ENCODE data around the gene IL20.
"Not testable (repeated sequence)": the region's sequence is repeated elsewhere in the genome, so short reads cannot be mapped to it uniquely, and the experiment has no call there.

The IL20 gene

DNA sequence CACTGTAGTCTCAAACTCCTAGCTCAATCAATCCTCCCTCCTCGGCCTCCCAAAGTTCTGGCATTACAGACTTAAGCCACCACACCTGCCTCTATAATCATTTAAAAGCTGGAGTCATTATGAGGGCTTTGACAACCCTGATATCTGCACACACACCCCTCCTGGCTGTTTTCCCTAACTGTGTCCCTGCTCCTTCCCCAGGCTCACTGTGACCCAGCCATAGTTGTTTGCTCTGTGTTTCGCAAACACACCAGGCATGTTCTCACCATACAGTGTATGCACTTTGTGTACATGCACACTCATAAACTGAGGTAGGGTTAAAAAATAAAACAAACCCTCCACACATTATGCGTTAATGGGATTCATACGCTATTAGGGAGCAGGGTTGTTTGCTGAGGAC is 21.8 kb upstream of the IL20 start:
- DNase-seq: no peak

DNA sequence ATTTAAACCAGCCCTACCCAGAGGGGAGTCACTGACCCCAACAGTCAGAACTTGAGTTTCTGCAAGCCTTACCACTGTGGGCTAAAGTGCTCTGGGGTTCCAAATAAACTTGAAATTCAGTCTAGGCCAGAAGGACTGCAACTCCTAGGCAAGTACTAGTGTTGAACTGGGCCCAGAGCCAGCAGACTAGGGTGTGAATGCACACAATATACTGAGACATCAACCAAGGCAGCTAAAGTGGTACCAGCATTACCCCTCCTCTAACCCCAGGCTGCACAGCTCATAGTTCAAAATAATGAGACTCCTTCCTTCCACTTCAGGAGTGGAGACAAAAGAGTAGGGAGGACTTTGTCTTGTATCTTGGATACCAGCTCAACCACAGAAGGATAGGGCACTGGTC is 18.9 kb upstream of the IL20 start:
- DNase-seq: no peak

DNA sequence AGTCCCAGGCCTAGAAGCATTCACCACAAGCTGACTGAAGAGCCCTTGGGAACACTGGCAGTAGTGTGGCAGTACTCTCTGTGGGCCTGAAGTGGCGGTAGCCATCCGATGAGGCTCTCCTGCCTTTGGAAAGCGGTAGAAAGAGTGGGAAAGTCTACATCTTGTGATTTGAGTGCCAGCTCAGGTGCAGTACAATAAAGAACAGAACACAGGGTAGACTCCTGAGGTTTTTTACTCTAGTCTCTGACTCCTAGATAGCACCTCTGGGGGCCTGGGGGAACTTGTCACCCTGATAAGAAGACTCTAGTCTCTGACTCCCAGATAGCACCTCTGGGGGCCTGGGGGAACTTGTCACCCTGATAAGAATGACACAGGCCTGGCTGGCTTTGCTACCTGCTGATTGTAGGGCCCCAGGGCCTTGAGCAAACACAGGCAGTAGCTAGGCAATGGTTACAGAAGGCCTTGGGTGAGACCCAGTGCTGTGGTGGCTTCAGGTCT is 18.0 kb upstream of the IL20 start:
- no peak for DNase-seq

DNA sequence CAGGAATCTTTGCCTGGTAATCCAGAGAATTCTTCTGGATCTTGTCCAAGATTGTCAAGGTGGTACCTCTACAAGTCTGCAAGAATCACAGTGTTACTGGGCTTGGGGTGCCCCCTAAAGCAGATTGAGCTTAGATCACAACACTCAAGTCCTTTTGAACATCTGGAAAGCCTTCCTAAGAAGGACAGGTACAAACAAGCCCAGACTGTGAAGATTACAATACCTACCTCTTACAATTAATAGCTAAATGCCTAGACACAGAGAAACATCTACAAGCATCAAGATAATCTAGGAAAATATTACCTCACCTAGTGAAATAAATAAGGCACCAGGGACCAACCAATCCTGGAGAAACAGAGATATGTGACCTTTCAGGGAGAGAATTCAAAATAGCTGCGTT is 17.5 kb upstream of the IL20 start:
- DNase-seq: no peak

DNA sequence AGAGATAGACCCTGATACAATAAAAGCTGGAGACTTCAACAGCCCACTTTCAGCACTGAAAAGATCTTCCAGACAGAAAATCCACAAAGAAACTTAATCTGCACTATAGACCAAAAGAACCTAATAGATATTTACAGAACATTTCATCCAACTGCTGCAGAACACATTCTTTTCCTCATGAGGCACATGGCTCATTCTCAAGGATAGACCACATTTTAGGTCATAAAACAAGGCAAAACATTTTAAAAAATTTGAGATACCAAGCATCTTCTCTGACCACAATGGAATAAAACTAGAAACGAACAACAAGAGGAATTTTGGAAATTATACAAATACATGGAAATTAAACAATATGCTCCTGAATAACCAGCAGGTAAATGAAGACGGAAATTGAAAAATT is 15.0 kb upstream of the IL20 start:
- DNase-seq: no peak

DNA sequence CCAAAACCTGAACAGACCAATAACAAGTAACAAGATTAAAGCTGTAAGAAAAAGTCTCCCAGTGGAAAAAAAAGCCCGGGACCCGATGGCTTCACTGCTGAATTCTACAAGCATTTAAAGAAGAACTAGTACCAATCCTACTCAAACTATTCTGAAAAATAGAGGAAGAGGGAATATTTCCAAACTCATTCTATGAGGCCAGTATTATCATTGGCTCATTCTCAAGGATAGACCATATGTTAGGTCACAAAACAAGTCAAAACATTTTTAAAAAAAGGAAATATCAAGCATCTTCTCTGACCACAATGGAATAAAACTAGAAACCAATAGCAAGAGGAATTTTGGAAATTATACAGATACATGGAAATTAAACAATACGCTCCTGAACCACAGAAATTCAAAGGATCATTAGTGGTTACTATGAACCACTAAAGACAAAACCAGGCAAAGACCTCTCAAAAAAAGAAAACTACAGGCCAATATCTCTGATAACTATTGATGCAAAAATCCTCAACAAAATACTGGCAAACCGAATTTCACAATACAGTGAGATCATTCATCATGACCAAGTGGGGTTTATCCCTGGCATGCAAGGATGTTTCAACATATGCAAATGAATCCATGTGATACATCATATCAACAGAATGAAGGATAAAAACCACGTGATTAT is 13.9 kb upstream of the IL20 start:
- peak; percentile 84 for DNase-seq

DNA sequence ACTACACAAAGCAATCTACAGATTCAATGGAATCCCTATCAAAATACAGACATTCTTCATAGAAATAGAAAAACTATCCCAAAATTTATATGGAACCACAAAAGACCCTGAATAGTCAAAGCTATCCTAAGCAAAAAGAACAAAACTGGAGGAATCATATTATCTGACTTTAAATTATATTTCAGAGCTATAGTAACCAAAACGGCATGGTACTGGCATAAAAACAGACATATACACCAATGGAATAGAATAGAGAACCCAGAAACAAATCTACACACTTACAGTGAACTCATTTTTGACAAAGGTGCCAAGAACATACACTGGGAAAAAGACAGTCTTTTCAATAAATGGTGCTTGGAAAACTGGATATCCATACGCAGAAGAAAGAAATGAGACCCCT is 12.8 kb upstream of the IL20 start:
- not testable (repeated sequence) for DNase-seq

DNA sequence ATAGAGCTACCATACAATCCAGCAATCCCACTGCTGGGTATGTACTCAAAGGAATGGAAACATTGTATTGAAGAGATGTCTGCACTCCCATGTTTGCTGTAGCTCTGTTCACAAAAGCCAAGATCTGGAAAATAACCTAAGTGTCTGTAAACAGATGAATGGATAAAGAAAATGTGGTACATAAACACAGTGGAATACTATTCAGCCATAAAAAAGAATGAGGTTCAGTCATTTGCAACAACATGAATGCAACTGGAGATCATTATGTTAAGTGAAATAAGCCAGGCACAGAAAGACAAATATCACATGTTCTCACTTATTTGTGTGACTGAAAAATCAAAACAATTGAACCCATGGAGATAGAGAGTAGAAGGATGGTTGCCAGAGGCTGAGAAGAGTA is 11.7 kb upstream of the IL20 start:
- DNase-seq: not testable (repeated sequence)

DNA sequence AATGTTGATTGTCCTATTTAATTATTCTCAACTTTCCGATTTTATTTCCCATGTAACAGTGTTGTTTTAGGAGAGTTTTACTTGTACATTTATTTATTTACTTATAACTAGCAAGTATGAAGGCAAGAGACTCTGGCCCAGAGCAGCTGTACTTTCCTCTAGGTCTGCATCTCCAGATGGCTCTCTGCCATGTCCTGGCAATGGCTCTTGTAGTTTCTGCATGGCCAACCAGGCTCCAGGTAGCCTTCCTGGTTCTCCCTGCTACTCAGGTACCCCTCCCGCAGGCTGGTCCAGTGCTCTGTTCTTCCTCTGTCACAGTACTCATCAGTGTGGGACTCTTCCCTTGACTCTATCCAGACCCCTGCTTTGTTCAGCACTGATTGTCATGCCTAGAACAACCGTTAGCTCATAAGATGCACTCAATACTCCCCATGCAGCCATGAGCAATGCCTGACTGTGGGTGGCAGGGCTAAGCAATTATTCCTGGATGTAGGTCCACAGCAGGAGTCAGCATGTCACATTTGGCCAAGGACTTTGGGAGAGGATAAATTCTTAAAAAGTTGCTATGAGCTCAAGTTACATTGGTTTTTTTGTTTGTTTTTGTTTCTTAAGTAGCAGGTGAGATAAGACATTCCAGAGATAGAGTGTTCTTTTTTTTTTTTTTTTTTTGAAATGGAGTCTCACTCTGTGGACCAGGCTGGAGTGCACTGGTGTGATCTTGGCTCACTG is 10.9 kb upstream of the IL20 start:
- peak; percentile 19 for DNase-seq

DNA sequence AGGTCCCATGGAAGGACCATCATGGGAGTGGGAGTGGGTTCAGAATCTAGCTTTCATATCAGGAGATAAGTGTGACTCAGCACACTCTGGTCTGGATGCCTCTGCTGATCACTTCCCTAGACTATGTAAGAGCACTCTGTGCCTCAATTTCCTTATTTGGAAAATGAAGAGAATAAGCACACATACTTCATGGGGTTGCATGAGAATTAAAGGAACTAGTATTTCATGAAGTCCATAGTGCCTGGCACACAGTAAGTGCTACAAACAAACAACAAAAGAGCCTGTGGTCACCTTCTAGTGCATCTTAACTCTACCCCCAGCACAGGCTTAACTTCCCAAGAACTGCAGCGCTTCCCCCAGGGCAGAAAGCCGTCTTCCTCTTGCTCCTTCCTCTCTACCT is 9.6 kb upstream of the IL20 start:
- DNase-seq: no peak

DNA sequence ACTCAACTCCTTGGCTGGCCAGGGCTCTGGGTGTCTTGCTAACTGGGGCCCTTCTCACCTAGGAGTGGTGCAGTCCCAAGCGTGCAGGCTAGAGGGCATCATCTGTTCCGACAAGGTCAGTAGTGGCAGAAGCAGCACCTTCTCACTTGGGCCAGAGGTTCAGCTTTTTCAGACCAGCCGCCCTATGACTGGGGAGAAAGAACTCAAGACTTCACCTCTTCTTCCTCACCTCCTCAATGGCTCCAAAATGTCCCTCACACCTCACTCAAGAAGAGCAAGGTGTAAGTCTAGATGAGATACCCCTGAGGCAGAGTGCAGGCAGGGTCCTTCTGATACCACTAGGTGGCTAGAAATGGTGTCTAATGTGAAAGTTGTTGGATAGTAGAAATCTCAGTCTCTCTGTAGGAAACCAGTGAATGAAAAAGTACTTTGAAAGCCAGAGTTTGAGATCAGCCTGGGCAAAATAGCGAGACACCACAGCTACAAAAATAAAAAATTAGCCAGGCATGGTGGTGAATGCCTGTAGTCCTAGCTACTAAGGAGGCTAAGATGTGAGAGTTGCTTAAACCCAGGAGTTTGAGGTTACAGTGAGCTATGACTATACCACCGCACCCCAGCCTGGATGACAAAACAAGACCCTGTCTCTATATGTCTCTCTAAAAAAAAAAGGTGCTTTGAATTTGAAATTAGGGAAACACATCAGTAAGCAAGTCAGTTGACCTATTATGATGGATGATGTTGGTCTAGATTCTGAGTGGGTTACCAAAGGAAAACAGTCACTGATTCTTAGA is 8.6 kb upstream of the IL20 start:
- no peak for DNase-seq

DNA sequence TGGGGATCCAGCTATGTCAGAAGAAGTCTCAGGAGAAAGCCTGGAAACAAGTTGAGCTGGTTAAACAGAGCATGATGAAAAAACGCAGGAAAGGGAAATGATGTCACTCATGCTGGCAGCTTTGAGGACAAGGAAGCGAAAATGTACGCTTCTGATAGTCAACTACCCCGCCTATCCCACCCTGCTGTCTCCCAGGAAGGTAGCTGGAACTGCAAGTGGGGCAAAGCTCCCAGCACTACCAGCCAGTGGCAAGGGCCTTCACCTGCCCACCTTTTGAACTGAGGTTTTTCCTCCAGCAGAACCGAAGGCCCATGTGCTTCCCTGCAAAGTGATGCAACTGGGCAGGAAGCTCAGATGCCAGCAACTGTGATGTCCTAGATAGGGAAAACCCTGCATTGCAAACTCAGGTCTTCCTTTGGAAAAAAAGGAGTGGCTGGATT is 6.3 kb upstream of the IL20 start:
- no peak for DNase-seq

DNA sequence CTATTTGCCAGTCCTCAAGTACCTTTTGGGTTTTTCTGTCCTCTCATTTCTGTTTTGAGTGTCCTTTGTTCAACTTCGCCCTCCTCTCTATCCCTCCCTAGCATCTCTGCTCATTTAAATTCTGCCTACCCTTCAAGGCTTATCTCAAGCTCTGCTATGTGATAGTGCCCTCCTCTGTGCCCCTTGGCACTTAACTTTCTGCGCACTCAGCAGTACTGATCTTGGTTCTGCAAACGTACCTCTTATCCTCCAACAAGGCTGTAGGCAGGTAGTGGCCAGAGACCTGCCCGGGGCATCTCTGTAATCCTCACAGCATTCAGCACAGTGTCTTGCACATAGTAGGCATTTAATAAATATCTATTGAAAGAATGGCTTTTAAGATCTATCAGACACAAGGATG is 5.3 kb upstream of the IL20 start:
- no peak for DNase-seq

DNA sequence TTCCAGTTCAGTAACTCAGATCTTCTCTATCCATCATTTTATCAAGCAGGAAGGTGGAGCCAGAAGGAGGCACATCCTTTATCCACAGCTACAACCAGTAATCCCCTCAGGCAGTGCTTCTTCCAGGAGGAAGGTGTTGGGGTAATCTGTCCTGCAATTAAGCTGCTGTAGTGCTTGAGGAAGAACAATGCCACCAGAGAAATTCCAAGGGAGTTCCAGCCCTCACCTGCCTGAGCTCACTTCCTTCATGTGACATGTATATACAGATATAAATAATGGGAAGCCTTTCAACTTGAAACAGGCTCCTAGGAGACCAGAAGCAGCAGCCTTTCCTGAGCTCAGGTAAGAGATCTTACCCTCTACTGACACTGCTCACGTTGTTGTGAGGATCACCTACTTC is 2.2 kb upstream of the IL20 start:
- no peak for DNase-seq

DNA sequence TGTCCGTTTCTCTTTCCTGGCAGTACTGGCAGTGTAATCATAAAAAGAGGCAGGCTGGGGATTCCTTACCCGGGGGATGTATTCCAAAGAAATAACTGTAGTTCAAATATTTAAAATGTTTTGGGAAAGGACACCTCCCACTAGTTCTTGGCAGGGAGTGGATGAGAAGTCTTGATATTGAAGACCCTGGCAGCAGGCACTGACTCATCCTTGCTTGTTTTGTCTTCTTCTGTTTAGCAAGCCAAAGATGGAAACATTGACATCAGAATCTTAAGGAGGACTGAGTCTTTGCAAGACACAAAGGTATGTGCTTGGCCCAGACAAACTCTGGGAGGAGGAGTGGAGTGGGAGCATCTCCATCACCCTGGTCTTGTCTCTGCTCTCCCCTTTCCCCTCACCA is 639 bp downstream of the IL20 start:
- DNase-seq: peak; percentile 85

DNA sequence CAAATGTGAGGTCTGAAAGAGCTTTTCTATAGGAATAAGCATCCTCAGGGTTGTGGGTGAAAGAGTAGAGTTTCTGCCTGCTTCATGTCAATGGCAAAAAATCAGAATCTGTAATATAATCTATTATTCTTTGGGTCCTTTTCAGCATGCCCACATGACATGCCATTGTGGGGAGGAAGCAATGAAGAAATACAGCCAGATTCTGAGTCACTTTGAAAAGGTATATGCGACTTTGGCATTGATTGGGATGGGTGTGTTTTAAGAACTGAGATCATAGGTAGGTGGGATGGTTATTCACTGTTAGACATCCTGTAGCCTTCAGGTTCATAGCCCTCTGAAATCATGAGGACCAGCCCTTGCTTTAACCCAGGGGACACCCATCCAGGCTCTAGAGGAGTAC is 1.8 kb downstream of the IL20 start:
- no peak for DNase-seq

DNA sequence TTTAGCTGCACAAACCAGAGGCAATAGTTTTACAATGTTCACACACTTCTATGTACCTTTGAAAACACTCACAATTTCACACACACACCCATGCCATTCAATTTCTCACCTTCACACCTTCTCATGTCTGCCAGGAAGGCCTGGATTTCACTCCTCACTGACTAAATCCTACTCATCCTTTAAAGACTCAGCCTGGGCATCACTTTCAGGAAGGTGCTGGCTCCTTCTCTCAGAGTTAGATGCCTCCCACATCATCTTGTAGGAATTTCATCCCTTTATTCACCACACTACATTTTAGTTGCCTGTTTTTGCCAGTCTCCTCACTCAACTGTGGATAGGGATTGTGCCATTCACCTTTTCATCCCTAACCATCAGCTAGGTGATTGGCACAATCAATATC is 2.3 kb downstream of the IL20 start:
- DNase-seq: no peak

DNA sequence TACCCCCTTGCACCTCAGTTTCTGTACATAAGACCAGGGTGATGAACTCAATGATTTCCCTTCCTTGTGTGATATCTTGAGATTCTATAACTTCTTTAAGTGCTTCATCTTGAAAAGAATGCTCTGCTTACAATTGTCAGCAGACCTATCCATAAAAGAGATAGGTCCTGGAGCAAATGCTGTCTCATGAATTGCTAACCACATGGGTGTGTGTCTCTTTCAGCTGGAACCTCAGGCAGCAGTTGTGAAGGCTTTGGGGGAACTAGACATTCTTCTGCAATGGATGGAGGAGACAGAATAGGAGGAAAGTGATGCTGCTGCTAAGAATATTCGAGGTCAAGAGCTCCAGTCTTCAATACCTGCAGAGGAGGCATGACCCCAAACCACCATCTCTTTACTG is 2.8 kb downstream of the IL20 start:
- DNase-seq: no peak

DNA sequence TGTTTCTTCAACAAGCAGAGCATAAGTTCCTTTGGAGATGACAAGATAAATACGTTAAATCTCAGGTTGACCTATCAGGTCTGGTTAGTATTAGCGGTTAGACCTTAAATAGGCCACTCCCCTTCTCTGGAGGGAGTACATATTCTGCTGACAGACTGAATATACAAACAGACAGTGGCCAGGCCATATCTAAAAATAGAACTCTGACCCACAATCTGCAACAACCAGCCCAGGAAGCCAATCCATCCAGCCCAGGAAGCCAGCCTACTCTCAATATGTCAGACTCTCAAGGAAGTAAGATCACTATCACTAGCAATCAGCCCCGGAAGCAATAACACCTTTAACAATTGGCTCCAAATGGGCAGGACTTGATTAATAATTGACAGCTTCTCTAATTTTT is 6.7 kb downstream of the IL20 start:
- DNase-seq: no peak

DNA sequence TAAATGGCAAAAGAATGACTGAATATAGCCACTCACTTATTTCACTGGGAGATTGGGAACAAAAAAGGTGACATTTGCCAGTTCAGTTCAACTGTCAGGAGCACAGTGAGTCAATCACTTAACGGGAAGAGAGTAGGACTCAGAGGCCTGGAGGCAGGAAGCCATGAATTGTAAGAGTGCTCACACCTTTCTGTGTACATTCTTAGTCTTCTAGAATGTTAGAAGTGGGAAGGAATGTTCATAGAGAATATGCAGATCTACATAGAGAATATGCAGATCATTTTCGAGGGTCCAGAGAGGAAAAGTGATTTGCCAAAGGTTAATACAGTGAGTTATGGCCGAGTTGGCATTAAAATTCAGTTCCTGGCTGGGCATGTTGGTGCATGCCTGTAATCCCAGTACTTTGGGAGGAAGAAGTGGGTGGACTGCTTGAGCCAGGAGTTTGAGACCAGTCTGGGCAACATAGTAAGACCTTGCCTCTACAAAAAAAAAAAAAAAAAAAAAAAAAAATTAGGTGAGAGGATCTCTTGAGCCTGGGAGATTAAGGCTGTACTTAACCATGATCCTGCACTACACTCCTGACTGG is 8.3 kb downstream of the IL20 start:
- no peak for DNase-seq

DNA sequence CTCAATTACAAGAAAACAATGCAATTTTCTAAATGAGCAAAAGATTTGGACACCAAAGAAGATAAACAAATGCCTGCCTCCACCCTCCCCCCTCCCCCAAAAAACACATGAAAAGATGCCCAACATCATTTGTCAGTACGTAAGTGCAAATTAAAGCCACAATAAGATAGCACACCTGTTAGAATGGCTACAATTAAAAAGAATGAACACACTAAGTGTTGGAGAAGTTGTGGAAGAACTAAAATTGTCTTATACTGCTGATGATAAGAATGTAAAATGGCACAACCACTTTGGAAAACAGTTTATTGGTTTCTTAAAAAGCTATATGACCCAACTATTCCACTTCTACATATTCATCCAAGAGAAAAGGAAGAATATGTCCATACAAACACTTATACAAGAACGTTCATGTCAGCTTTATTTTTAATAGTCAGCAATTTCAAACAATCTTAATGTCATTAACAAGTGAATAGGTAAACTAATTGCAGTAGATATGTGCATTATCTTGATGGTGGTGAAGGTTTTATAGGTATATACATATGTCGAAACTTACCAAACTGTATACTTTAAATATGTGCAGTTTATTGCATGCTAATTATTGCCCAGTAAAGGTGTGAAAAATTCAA is 10.4 kb downstream of the IL20 start:
- DNase-seq: no peak

DNA sequence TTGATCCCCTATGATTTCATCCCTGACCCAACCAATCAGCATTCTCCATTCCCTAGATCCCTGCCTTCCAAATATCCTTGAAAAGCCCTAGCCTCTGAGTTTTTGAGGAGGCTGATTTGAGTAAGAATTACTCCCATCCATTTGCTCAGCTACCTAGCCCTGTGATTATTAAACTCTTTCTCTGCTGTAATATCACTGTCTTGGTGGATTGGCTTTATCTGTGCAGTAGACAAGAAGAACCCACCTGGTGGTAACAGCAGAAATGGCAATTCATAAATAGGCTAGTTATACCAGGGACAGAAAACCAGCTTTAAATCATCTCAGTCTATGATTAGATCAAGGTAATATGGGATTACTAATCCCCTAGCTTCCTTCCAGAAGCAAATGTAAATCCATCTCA is 13.0 kb downstream of the IL20 start:
- DNase-seq: no peak

DNA sequence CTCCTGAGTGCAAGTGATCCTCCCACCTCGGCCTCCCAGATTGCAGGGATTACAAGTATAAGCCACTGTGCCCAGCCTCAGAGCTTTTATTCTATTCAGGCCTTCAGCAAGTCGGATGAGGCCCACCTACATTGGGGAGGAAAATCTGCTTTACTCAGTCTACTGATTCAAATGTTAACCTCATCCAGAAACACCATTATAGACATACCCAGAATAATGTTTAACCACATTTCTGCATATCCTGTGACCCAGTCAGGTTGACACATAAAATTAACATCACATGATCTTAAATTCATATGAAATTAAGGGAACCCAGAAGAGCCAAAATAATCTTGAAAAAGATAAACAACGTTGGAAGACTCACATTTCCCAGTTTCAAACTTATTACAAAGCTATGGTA is 14.9 kb downstream of the IL20 start:
- DNase-seq: no peak
